Measurements from ENCODE around the gene PLAC8L1.

GRCh38 chr5:146103594-146103993 is 1.8 kb downstream of the PLAC8L1 start:
- TF ChIP-seq, protein P1, sequence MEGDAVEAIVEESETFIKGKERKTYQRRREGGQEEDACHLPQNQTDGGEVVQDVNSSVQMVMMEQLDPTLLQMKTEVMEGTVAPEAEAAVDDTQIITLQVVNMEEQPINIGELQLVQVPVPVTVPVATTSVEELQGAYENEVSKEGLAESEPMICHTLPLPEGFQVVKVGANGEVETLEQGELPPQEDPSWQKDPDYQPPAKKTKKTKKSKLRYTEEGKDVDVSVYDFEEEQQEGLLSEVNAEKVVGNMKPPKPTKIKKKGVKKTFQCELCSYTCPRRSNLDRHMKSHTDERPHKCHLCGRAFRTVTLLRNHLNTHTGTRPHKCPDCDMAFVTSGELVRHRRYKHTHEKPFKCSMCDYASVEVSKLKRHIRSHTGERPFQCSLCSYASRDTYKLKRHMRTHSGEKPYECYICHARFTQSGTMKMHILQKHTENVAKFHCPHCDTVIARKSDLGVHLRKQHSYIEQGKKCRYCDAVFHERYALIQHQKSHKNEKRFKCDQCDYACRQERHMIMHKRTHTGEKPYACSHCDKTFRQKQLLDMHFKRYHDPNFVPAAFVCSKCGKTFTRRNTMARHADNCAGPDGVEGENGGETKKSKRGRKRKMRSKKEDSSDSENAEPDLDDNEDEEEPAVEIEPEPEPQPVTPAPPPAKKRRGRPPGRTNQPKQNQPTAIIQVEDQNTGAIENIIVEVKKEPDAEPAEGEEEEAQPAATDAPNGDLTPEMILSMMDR (IDR thresholded peaks at IDR 0.05; ENCODE audit: control extremely low read depth in 1 of 3, insufficient read depth in 1 of 3, low read depth in 1 of 3, low read length in 3 of 3): no peak
- TF ChIP-seq TCF12 (IDR thresholded peaks at IDR 0.05; ENCODE audit: low read depth, low read length) (no peak), CBX5 (IDR thresholded peaks at IDR 0.05; ENCODE audit: low read depth, low read length) (no peak), POLR2A (IDR thresholded peaks at IDR 0.05; ENCODE audit: control extremely low read depth in 1 of 2, low read depth in 2 of 2, low read length in 2 of 2) (no peak), POU5F1 (IDR thresholded peaks at IDR 0.05; ENCODE audit: low read depth, low read length) (no peak), EP300 (IDR thresholded peaks at IDR 0.05; ENCODE audit: borderline replicate concordance in 1 of 2, low read depth in 2 of 2, low read length in 2 of 2) (no peak), CHD2 (IDR thresholded peaks at IDR 0.05; ENCODE audit: low read length) (no peak), YY1 (IDR thresholded peaks at IDR 0.05; ENCODE audit: low read depth, low read length) (no peak), RXRA (IDR thresholded peaks at IDR 0.05; ENCODE audit: insufficient read depth, low read depth, low read length) (no peak), POLR2AphosphoS5 (IDR thresholded peaks at IDR 0.05; ENCODE audit: low read depth, low read length) (no peak), JUN (IDR thresholded peaks at IDR 0.05; ENCODE audit: low read depth, low read length) (no peak)

All from H1 (cell line).